Astrocyte of the cerebellum (primary cell): Measurements from ENCODE around the gene ADGRD2.

ENCODE experiments used
- DNase-seq: peaks from one replicate; pipeline ENCODE4 v3.0.0-alpha.2; 2011; ENCODE audit warnings: low read depth
- H3K4me3 ChIP-seq: 2 replicates; pipeline ENCODE4 v1.5.1; 2011; ENCODE audit warnings: mild to moderate bottlenecking, low read depth, low read length, moderate library complexity
- in situ Hi-C: cut with HindIII; loops from 2 replicates; pipeline ENCODE4 v1.10.0; 2017; ENCODE audit warnings: low sequenced_read_pairs
- TF ChIP-seq, protein P1 (sequence below): IDR thresholded peaks from 2 replicates; pipeline ENCODE4 v1.5.1; 2012; ENCODE audit warnings: low read length, low read depth, moderate library complexity, mild to moderate bottlenecking; ENCODE audit errors: missing control alignments

ADGRD2 gene

DNA sequence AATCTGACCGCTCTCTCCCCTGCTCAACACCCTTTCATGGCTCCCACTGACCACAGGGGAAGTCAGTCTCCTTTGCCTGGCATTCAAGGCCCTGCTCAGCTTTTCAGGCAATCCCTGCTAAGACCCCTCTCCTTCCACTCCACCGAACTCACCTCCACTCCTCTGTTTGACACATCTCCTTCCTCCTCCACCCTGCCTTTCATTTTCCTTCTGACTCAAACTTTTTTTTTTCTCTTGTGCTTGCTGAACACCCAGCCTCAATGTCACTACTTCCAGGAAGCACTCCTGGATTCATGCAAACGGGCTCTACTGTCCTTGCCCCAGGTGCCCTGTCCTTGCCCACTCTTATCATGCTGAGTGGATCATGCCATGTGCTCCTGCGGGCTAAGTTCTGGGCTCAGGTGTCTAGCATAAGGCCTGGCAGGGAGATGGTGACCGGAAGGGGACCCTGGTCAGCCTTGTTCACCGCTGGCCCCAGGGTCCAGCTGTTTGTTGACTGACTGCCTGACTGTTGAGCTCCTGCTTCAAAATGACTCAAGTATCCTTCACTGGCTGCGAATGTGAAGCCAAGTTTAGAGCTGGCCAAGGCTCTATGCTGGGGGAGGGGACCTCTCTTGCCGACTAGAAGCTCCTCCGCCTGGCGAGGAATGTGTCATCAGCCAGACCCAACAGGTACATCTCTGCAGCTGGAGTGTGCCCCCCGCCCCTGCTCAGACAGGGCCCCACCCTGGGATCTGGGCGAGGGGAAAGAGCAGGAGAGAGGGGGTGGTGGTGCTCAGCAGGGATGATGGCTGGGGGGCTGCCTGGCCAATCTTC, 50.8 kb downstream of the ADGRD2 start:
- TF ChIP-seq, protein P1, sequence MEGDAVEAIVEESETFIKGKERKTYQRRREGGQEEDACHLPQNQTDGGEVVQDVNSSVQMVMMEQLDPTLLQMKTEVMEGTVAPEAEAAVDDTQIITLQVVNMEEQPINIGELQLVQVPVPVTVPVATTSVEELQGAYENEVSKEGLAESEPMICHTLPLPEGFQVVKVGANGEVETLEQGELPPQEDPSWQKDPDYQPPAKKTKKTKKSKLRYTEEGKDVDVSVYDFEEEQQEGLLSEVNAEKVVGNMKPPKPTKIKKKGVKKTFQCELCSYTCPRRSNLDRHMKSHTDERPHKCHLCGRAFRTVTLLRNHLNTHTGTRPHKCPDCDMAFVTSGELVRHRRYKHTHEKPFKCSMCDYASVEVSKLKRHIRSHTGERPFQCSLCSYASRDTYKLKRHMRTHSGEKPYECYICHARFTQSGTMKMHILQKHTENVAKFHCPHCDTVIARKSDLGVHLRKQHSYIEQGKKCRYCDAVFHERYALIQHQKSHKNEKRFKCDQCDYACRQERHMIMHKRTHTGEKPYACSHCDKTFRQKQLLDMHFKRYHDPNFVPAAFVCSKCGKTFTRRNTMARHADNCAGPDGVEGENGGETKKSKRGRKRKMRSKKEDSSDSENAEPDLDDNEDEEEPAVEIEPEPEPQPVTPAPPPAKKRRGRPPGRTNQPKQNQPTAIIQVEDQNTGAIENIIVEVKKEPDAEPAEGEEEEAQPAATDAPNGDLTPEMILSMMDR = no peak
- no peak for DNase-seq
- no peak overlapping the region for H3K4me3 ChIP-seq
- in situ Hi-C loops = no loop called here

DNA sequence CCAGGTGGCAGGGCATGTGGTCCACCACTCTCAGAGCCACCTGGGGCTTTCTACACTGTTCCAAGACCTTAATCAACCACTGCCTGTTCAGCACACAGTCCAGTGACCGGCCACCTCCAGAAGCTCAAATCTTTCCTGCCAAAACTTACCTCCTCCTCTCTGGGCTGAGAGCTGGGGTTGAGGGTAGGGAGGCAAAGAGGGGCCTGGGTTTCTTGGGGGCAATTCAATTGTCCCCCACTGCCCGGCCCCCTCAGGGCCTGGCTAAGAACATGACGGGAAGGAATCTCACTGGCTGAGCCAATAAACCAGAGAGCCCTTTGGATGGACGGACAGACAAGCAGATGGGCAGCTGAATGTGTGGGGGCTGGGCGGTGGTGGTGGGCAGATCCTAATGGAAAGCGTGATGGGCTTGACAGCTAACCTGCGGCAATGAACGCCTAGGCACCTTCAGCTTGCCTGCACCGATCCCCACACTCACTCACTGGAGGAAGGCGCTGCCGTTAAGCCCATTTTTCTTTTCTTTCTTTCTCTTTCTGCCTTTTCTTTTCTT, 51.6 kb downstream of the ADGRD2 start:
- in situ Hi-C loops = no loop called here
- no peak for DNase-seq
- H3K4me3 ChIP-seq = no peak overlapping the region
- TF ChIP-seq, protein P1 = no peak

DNA sequence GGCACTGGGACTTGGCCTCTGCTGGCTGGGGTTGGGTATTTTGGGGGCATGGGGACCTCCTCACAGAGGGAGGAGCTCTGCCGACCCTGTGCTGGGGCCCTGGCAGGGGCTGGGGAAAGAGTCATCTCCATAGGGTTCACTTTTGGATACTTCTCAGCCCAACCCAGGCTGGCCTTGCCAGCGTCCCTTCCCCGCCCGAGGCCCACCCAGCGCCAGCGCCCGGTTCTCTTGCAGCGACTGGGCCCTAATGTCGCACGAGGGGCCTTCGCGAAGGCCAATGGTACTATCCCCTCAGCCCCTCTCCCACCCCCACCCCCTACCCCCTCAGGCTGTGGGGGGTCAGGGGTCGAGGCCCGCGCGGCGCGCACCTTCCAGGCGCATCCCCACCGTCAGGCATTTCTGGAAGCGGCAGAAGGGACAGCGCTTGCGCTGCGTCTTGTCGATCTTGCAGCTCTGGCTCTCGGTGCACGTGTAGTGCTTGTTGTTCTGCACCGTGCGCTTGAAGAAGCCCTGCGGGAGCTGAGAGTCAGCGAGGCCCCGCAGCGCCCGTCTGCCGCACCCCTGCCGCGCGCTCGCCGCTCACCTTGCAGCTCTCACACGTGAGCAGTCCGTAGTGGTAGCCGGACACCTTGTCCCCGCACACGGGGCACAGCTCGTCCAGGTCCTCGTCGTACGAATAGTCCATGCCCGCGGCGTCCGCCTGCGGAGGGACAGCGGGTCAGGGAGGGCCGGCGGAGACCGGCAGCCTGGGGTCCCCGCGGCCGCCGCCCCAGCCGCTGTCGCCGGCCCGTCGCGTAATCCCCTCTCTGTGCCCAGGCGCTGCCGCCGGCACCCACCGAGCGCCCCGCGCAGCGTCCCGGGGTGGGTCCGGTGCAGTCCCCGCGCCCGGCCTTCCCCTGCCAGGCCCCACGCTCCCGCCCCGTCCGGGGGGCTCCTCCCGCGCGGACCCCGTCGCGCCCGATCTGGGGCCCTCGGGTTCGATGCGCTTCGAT, 52.8 kb downstream of the ADGRD2 start:
- TF ChIP-seq, protein P1 = no peak
- in situ Hi-C loops = no loop called here
- DNase-seq = no peak
- H3K4me3 ChIP-seq = no peak overlapping the region

DNA sequence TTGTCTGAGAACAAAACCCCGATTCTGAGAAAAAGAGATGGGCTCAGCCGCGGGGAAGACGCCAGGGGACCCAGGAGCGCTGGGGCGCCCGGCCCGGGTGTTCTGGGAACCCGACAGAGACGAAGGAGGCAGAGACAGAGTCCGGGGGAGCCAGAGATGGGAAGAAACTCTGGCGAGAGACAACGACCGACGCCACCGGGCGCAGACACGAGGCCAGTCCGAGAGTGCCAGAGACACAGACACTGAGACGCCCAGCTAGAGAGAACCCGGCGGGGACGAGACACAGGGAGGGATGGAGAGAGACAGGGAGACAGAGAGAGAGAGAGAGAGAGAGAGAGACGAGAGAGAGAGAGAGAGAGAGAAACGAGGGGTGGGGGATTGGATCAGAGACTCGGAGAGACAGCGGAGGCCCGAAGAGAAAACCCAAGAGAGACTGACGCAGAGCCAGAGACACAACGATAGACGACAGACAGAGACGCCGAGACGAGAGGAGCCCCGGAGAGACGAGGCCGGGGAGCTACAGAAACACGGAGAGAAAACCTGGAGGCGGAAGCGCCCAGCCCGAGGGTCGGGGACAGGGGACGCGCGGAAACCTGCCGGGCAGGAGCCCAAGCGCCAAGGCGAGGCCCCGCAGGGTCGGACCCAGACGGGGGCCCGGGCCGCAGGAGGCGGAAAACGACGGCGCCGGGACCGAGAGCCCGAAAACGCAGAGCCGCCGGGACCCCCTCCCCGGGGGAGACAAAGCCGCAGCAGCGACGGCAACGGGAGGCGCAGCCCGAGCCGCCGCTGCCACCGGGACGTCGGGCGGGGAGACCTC, 53.7 kb downstream of the ADGRD2 start:
- TF ChIP-seq, protein P1 = no peak
- H3K4me3 ChIP-seq = no peak overlapping the region
- in situ Hi-C loops = no loop called here
- DNase-seq = no peak

DNA sequence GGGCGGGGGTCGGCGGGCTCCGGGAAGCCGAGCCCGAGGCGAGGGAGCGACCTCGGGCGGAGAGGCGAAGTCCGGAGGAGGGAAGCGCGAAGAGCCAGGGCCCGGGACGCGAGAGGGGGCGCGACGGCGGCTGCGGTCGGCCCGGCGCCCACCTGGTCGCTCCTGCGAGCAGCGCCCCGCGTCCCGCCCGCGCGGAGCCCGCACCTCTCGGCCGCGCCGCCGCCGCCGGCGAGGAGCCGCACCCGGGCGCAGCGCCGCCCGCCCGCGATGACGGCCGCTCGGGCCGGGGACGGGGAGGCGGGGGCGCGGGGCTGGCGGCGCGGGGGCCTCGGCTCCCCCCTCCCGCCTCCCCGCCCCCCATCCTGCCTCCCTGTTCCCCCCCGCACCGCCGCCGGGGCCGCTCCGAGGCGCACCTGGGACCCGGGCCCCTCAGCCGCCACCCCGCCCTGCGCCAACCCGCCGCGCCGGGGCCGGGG, 54.3 kb downstream of the ADGRD2 start:
- in situ Hi-C loops = no loop called here
- TF ChIP-seq, protein P1 = no peak
- no peak overlapping the region for H3K4me3 ChIP-seq
- DNase-seq = no peak
